NCI-H1694 treated with DMSO at 0.1 percent for 48 hours (cell line): ENCODE results near the gene KRTAP9-7.
"Not testable (repeated sequence)": the region's sequence is repeated elsewhere in the genome, so short reads cannot be mapped to it uniquely, and the experiment has no call there.

Experiments used
- DNase-seq: peaks from one replicate; lab custom pipeline; 2025; lab: John Stamatoyannopoulos, UW

KRTAP9-7 gene

GRCh38 chr17:41275648-41276190 is at the start of gene KRTAP9-7:
KRTAP9-7 (plus strand) TSS chr17:41275698; CDS start chr17:41275698, 0 bp downstream.
- not testable (repeated sequence) for DNase-seq

GRCh38 chr17:41226051-41226450 is 49.4 kb upstream of the KRTAP9-7 start:
- DNase-seq, result no peak

- DNase-seq, result not testable (repeated sequence)
Observed at GRCh38 chr17:41226598-41227095, 48.9 kb upstream of the KRTAP9-7 start, which contains the start of gene KRTAP9-2. KRTAP9-2 (plus strand) TSS chr17:41226648; CDS start chr17:41226655, 7 bp downstream.

GRCh38 chr17:41230094-41230493 is 45.4 kb upstream of the KRTAP9-7 start:
- no peak for DNase-seq

- DNase-seq, result no peak
Observed at GRCh38 chr17:41231731-41232130, 43.8 kb upstream of the KRTAP9-7 start.

GRCh38 chr17:41232399-41233105 is 42.9 kb upstream of the KRTAP9-7 start, which contains the start of gene KRTAP9-3:
KRTAP9-3 (plus strand) TSS chr17:41232449; CDS start chr17:41232502, 53 bp downstream.
- not testable (repeated sequence) for DNase-seq

- DNase-seq, result not testable (repeated sequence)
Observed at GRCh38 chr17:41237116-41237515, 38.4 kb upstream of the KRTAP9-7 start.

- DNase-seq, result not testable (repeated sequence)
Observed at GRCh38 chr17:41237949-41238437, 37.5 kb upstream of the KRTAP9-7 start, which contains the start of gene KRTAP9-8. KRTAP9-8 (plus strand) TSS chr17:41237999; CDS start chr17:41238052, 53 bp downstream.

- not testable (repeated sequence) for DNase-seq
Observed at GRCh38 chr17:41246995-41247787, 28.3 kb upstream of the KRTAP9-7 start.

- DNase-seq, result not testable (repeated sequence)
Observed at GRCh38 chr17:41249637-41250240, 25.8 kb upstream of the KRTAP9-7 start, which contains the start of gene KRTAP9-4. KRTAP9-4 (plus strand) TSS chr17:41249687; CDS start chr17:41249721, 34 bp downstream.

GRCh38 chr17:41251261-41251660 is 24.2 kb upstream of the KRTAP9-7 start:
- DNase-seq, result no peak

GRCh38 chr17:41254861-41255260 is 20.6 kb upstream of the KRTAP9-7 start:
- DNase-seq, result no peak

- not testable (repeated sequence) for DNase-seq
Observed at GRCh38 chr17:41255381-41256290, 19.9 kb upstream of the KRTAP9-7 start, which contains the start of gene KRTAP9-9. KRTAP9-9 (plus strand) TSS chr17:41255384.

- DNase-seq, result no peak
Observed at GRCh38 chr17:41256291-41256685, 19.2 kb upstream of the KRTAP9-7 start.

- no peak for DNase-seq
Observed at GRCh38 chr17:41258406-41258805, 17.1 kb upstream of the KRTAP9-7 start.

GRCh38 chr17:41263212-41263611 is 12.3 kb upstream of the KRTAP9-7 start:
- no peak for DNase-seq

- no peak for DNase-seq
Observed at GRCh38 chr17:41264599-41264998, 10.9 kb upstream of the KRTAP9-7 start.

GRCh38 chr17:41265078-41265477 is 10.4 kb upstream of the KRTAP9-7 start, which contains the start of gene KRTAP9-6:
KRTAP9-6 (plus strand) TSS chr17:41265378; CDS start chr17:41265378, 0 bp downstream.
- DNase-seq, result no peak

GRCh38 chr17:41267711-41268110 is 7.8 kb upstream of the KRTAP9-7 start:
- DNase-seq, result no peak

GRCh38 chr17:41271323-41271722 is 4.2 kb upstream of the KRTAP9-7 start:
- not testable (repeated sequence) for DNase-seq
